ENCODE measurements around the gene CNOT4.
"Not testable (repeated sequence)": the region's sequence is repeated elsewhere in the genome, so short reads cannot be mapped to it uniquely, and the experiment has no call there.

Gene CNOT4

GRCh38 chr7:135449436-135449835 is 60.5 kb downstream of the CNOT4 start:
- no peak for DNase-seq

GRCh38 chr7:135448753-135449152 is 61.1 kb downstream of the CNOT4 start:
- DNase-seq = no peak

- DNase-seq = no peak
Observed at GRCh38 chr7:135447748-135448147, 62.2 kb downstream of the CNOT4 start.

GRCh38 chr7:135445690-135446089 is 64.2 kb downstream of the CNOT4 start:
- no peak for DNase-seq

GRCh38 chr7:135445266-135445665 is 64.6 kb downstream of the CNOT4 start:
- DNase-seq = not testable (repeated sequence)

GRCh38 chr7:135441791-135442190 is 68.1 kb downstream of the CNOT4 start:
- DNase-seq = no peak

- no peak for DNase-seq
Observed at GRCh38 chr7:135434047-135434446, 75.9 kb downstream of the CNOT4 start.

GRCh38 chr7:135430626-135431025 is 79.3 kb downstream of the CNOT4 start:
- no peak for DNase-seq

GRCh38 chr7:135428879-135429278 is 81.0 kb downstream of the CNOT4 start:
- DNase-seq = no peak

GRCh38 chr7:135428011-135428410 is 81.9 kb downstream of the CNOT4 start:
- no peak for DNase-seq

- DNase-seq = no peak
Observed at GRCh38 chr7:135427166-135427565, 82.7 kb downstream of the CNOT4 start.

GRCh38 chr7:135425036-135425435 is 84.9 kb downstream of the CNOT4 start:
- no peak for DNase-seq

- no peak for DNase-seq
Observed at GRCh38 chr7:135420786-135421185, 89.1 kb downstream of the CNOT4 start.

GRCh38 chr7:135416431-135416830 is 93.5 kb downstream of the CNOT4 start:
- DNase-seq = no peak

GRCh38 chr7:135414850-135415439 is 95.0 kb downstream of the CNOT4 start:
- DNase-seq = no peak

- no peak for DNase-seq
Observed at GRCh38 chr7:135414208-135414607, 95.7 kb downstream of the CNOT4 start.

- no peak for DNase-seq
Observed at GRCh38 chr7:135411098-135411497, 98.8 kb downstream of the CNOT4 start.

GRCh38 chr7:135410543-135410942 is 99.4 kb downstream of the CNOT4 start:
- DNase-seq = no peak

- no peak for DNase-seq
Observed at GRCh38 chr7:135409845-135410542, 99.9 kb downstream of the CNOT4 start.

GRCh38 chr7:135407884-135408283 is 102.0 kb downstream of the CNOT4 start:
- no peak for DNase-seq

- DNase-seq = no peak
Observed at GRCh38 chr7:135406918-135407317, 103.0 kb downstream of the CNOT4 start.

GRCh38 chr7:135405969-135406368 is 103.9 kb downstream of the CNOT4 start:
- DNase-seq = no peak

GRCh38 chr7:135403302-135403701 is 106.6 kb downstream of the CNOT4 start:
- no peak for DNase-seq

GRCh38 chr7:135397689-135398088 is 112.2 kb downstream of the CNOT4 start:
- DNase-seq = no peak

- no peak for DNase-seq
Observed at GRCh38 chr7:135392701-135393100, 117.2 kb downstream of the CNOT4 start.
